H1 (cell line): ENCODE data around the gene STX12. TPM values are rescaled to one million over a fixed set of nuclear protein-coding genes. Genes with fewer than 3 reads are reported as not detected.

Experiments used
- CTCF ChIA-PET: fragments of 300-600 bp; sonication (Branson Sonifier 250); formaldehyde crosslinking; loops from one replicate; lab custom pipeline; 2021; ENCODE audit not compliant: partially characterized antibody; lab: Charles Lee
- POLR2A ChIA-PET: fragments of 300-600 bp; sonication (Branson Sonifier 250); formaldehyde crosslinking; loops from one replicate; lab custom pipeline; 2021; ENCODE audit warnings: inconsistent platforms; ENCODE audit not compliant: partially characterized antibody; lab: Charles Lee
- DNase-seq, 2 experiments: peaks; one replicate each; pipeline versions ENCODE4 v3.0.0 to v3.0.0-alpha.2; 2010 to 2022; ENCODE audit warnings: low spot score in 2 of 2, low read depth in 1 of 2, mixed read lengths in 1 of 2
- FAIRE-seq: peaks from 2 replicates; lab custom pipeline; 2011; peaks lifted over from hg19 to GRCh38; lab: Jason Lieb, UNC
- H2AFZ ChIP-seq: 2 replicates; pipeline ENCODE4 v1.8.1; 2012; ENCODE audit warnings: low read length, inconsistent platforms
- H2AK5ac ChIP-seq: 2 replicates; pipeline ENCODE4 v1.6.1; 2013; ENCODE audit warnings: low read depth, low read length
- H2BK120ac ChIP-seq: replicated peaks from 2 replicates; pipeline ENCODE3; 2013; ENCODE audit warnings: low read depth, low read length, inconsistent platforms
- H2BK12ac ChIP-seq: 2 replicates; pipeline ENCODE4 v1.6.1; 2013; ENCODE audit warnings: low read depth, low read length
- H2BK15ac ChIP-seq: 2 replicates; pipeline ENCODE4 v1.6.1; 2013; ENCODE audit warnings: low read length
- H2BK20ac ChIP-seq: 2 replicates; pipeline ENCODE4 v1.6.1; 2013; ENCODE audit warnings: low read length
- H2BK5ac ChIP-seq: 2 replicates; pipeline ENCODE4 v1.6.1; 2013; ENCODE audit warnings: low read depth, low read length
- H3K14ac ChIP-seq: 2 replicates; pipeline ENCODE4 v1.6.1; 2013; ENCODE audit warnings: inconsistent platforms; ENCODE audit not compliant: insufficient read length
- H3K18ac ChIP-seq: 2 replicates; pipeline ENCODE4 v1.6.1; 2013; ENCODE audit warnings: low read length; ENCODE audit errors: extremely low read depth
- H3K23ac ChIP-seq: 2 replicates; pipeline ENCODE4 v1.6.1; 2013; ENCODE audit warnings: inconsistent platforms; ENCODE audit not compliant: insufficient read length
- H3K23me2 ChIP-seq: 2 replicates; pipeline ENCODE4 v1.6.1; 2013; ENCODE audit warnings: low read depth, low read length
- H3K27ac ChIP-seq: 2 replicates; pipeline ENCODE4 v1.6.1; 2011; ENCODE audit warnings: low read depth, low read length, inconsistent platforms
- H3K27me3 ChIP-seq, 4 experiments: replicated peaks in 1 of 4; 1 replicate in 1 of 4; 2 replicates in 3 of 4; pipeline versions ENCODE4 v1.6.1 to v1.8.1; 2011 to 2013; ENCODE audit warnings: low read length in 3 of 4, mild to moderate bottlenecking in 3 of 4, inconsistent platforms in 2 of 4, mixed read lengths in 2 of 4, moderate library complexity in 1 of 4; ENCODE audit not compliant: control insufficient read depth in 3 of 4, insufficient read depth in 3 of 4; ENCODE audit errors: extremely low read depth in 1 of 4
- H3K36me3 ChIP-seq, 4 experiments: 2 replicates each; pipeline versions ENCODE4 v1.6.1 to v1.8.1; 2011 to 2013; ENCODE audit warnings: mild to moderate bottlenecking in 4 of 4, low read length in 3 of 4, moderate library complexity in 2 of 4, control low read depth in 1 of 4, inconsistent platforms in 1 of 4; ENCODE audit not compliant: insufficient read depth in 4 of 4, control insufficient read depth in 2 of 4
- H3K4ac ChIP-seq: replicated peaks from 2 replicates; pipeline ENCODE3; 2013; ENCODE audit warnings: low read length, low read depth, mixed read lengths, inconsistent platforms; ENCODE audit not compliant: insufficient read length
- H3K4me1 ChIP-seq, 4 experiments: replicated peaks in 1 of 4; 1 replicate in 1 of 4; 2 replicates in 3 of 4; pipeline versions ENCODE4 v1.6.1 to v1.8.1; 2011 to 2013; ENCODE audit warnings: low read length in 3 of 4, inconsistent platforms in 2 of 4, mixed read lengths in 1 of 4; ENCODE audit not compliant: insufficient read depth in 4 of 4, control insufficient read depth in 3 of 4
- H3K4me2 ChIP-seq, 2 experiments: 2 replicates each; pipeline versions ENCODE4 v1.6.1 to v1.8.1; 2011 to 2013; ENCODE audit warnings: low read depth in 2 of 2, low read length in 2 of 2, control low read depth in 1 of 2, inconsistent platforms in 1 of 2, mild to moderate bottlenecking in 1 of 2; ENCODE audit not compliant: insufficient read depth in 1 of 2
- H3K4me3 ChIP-seq, 4 experiments: fragments of 200-600, 300-600 bp in 1 of 4; sonication (generic), shearing (Covaris generic), sonication (Bioruptor Twin) in 1 of 4; 2 replicates each; pipeline versions ENCODE4 v1.5.1 to v1.8.1; 2011 to 2016; ENCODE audit warnings: low read length in 4 of 4, low read depth in 3 of 4, control low read depth in 2 of 4, inconsistent platforms in 2 of 4, mild to moderate bottlenecking in 2 of 4, mixed read lengths in 1 of 4, moderate library complexity in 1 of 4; ENCODE audit not compliant: insufficient read depth in 2 of 4; ENCODE audit errors: extremely low read depth in 1 of 4
- H3K56ac ChIP-seq: replicated peaks from 2 replicates; pipeline ENCODE3; 2013; ENCODE audit warnings: low read depth, mild to moderate bottlenecking, mixed read lengths, low read length, inconsistent platforms; ENCODE audit not compliant: insufficient read length
- H3K79me1 ChIP-seq: 2 replicates; pipeline ENCODE4 v1.6.1; 2013; ENCODE audit warnings: low read depth, low read length, control low read depth
- H3K79me2 ChIP-seq, 2 experiments: 2 replicates each; pipeline versions ENCODE4 v1.6.1 to v1.8.1; 2012 to 2013; ENCODE audit warnings: low read length in 2 of 2, mild to moderate bottlenecking in 2 of 2, inconsistent platforms in 1 of 2; ENCODE audit not compliant: insufficient read depth in 2 of 2, control insufficient read depth in 1 of 2
- H3K9ac ChIP-seq, 4 experiments: replicated peaks in 1 of 4; 1 replicate in 1 of 4; 2 replicates in 3 of 4; pipeline versions ENCODE4 v1.6.1 to v1.8.1; 2011 to 2013; ENCODE audit warnings: low read depth in 3 of 4, low read length in 3 of 4, control low read depth in 2 of 4, mild to moderate bottlenecking in 2 of 4, moderate library complexity in 2 of 4, inconsistent platforms in 1 of 4; ENCODE audit errors: extremely low read depth in 1 of 4
- H3K9me3 ChIP-seq, 2 experiments: 2 replicates each; pipeline versions ENCODE4 v1.6.1 to v1.8.1; 2012 to 2013; ENCODE audit warnings: mild to moderate bottlenecking in 2 of 2, moderate library complexity in 2 of 2, control low read depth in 1 of 2, inconsistent platforms in 1 of 2, low read depth in 1 of 2, low read length in 1 of 2, mixed read lengths in 1 of 2; ENCODE audit not compliant: insufficient read depth in 2 of 2
- H4K20me1 ChIP-seq, 2 experiments: replicated peaks in 1 of 2; 2 replicates each; pipeline versions ENCODE3 to v1.8.1; 2011 to 2013; ENCODE audit warnings: inconsistent platforms in 2 of 2, low read length in 2 of 2, mild to moderate bottlenecking in 1 of 2; ENCODE audit not compliant: insufficient read depth in 2 of 2, control insufficient read depth in 1 of 2
- H4K5ac ChIP-seq: 2 replicates; pipeline ENCODE4 v1.6.1; 2013; ENCODE audit warnings: low read length, low read depth, mixed read lengths, inconsistent platforms; ENCODE audit not compliant: insufficient read length
- H4K8ac ChIP-seq: 2 replicates; pipeline ENCODE4 v1.8.0; 2013; ENCODE audit warnings: mild to moderate bottlenecking, moderate library complexity, low read length, inconsistent platforms; ENCODE audit not compliant: insufficient read depth; ENCODE audit errors: extremely low read depth
- H4K91ac ChIP-seq: replicated peaks from 2 replicates; pipeline ENCODE3; 2013; ENCODE audit warnings: low read length, mixed read lengths, inconsistent platforms; ENCODE audit not compliant: insufficient read length
- HDAC6 ChIP-seq: IDR thresholded peaks from one replicate; pipeline ENCODE4 v1.7.1; 2012; ENCODE audit warnings: low read depth, mild to moderate bottlenecking, inconsistent platforms, low read length, moderate library complexity
- MAX ChIP-seq: IDR thresholded peaks from 2 replicates; pipeline ENCODE4 v1.6.1; 2012; ENCODE audit warnings: inconsistent platforms
- SIRT6 ChIP-seq: IDR thresholded peaks from one replicate; pipeline ENCODE4 v1.7.1; 2012; ENCODE audit warnings: low read length, inconsistent platforms
- polyA plus RNA-seq, 7 experiments: library from polyadenylated mRNA; depleted of rRNA in 3 of 7; stranded (reverse) in 5 of 7; unstranded in 2 of 7; fragments of >200 nt in 5 of 7; fragments of 200-250 nt in 2 of 7; gene quantifications; 1 replicate in 5 of 7; 2 replicates in 1 of 7; 4 replicates in 1 of 7; pipeline versions ENCODE4 v1.2.1 to v1.2.3, GENCODE V29; 2011 to 2013; ENCODE audit warnings: missing spikeins in 2 of 7, mixed read lengths in 2 of 7
- total RNA-seq: library from RNA; stranded (reverse); fragmentation: NEBNext Ultra II Directional; extraction: Animal tissue kit (Norgen Biotek cat#: 25700); gene quantifications from 2 replicates; pipeline ENCODE4 v1.2.1, GENCODE V29; 2021

STX12 gene
- total and polyA plus RNA-seq, 2 of the 8 experiments (the other 6 are each of a cell fraction or from before 2014, with no cell fraction given), result 3.7 to 11.0 TPM

GRCh38 chr1:27787895-27788294 is 14.9 kb downstream of the STX12 start:
- FAIRE-seq, result no peak
- H3K79me2 ChIP-seq, result no peaks in the 10 kb centered on the region
- TF ChIP-seq SIRT6 (no peak), HDAC6 (no peak), MAX (no peak)
- TF ChIP-seq, all 59 proteins: peak for 0
- no peak overlapping the region for H2BK12ac ChIP-seq
- H3K27me3 ChIP-seq, result no peaks in the 10 kb centered on the region
- ChIA-PET CTCF (interaction anchor here (0.6 kb wide), 1 partner anchor 45 kb away, joined by 3 read pairs; no protein-coding TSS in a partner anchor), POLR2A (interaction anchor here (0.9 kb wide), 1 partner anchor 42 kb away, joined by 3 read pairs; the partner anchor contains the start of gene PPP1R8)
- H3K18ac ChIP-seq, result no peak overlapping the region
- H2AK5ac ChIP-seq, result no peak overlapping the region
- H3K4me3 ChIP-seq, result no peak overlapping the region
- no peak overlapping the region for H3K23ac ChIP-seq
- no peak overlapping the region for H2AFZ ChIP-seq
- H3K27ac ChIP-seq, result no peak overlapping the region
- no peaks in the 10 kb centered on the region for H3K9me3 ChIP-seq
- H3K4me1 ChIP-seq, result no peaks in the 10 kb centered on the region
- H3K56ac ChIP-seq, result no peak overlapping the region
- no peaks in the 10 kb centered on the region; the same call in 1 of the 2 replicates for H3K79me1 ChIP-seq
- H2BK120ac ChIP-seq, result no peak overlapping the region
- no peak for DNase-seq
- peaks cover 0 to 5% (median 0%) of the 10 kb centered on the region in 4 experiments; a peak in 2 of 8 replicates for H3K36me3 ChIP-seq
- H4K20me1 ChIP-seq, result no peaks in the 10 kb centered on the region
- H4K5ac ChIP-seq, result no peak overlapping the region
- no peak overlapping the region for H2BK20ac ChIP-seq
- no peak overlapping the region for H2BK5ac ChIP-seq
- H2BK15ac ChIP-seq, result no peak overlapping the region
- H3K23me2 ChIP-seq, result no peaks in the 10 kb centered on the region
- H3K14ac ChIP-seq, result no peak overlapping the region
- no peak overlapping the region for H3K9ac ChIP-seq
- no peak overlapping the region for H3K4ac ChIP-seq
- H3K4me2 ChIP-seq, result no peak overlapping the region
- no peak overlapping the region for H4K91ac ChIP-seq
- no peak overlapping the region for H4K8ac ChIP-seq
